Fibroblast of lung (primary cell): Measurements from ENCODE around the gene FASTK. TPM values are rescaled to one million over a fixed set of nuclear protein-coding genes. Genes with fewer than 3 reads are reported as not detected.
A peak's percentile ranks its signal among the peaks of the same experiment; 100 is the strongest.

Experiments
- DNase-seq, 2 donors: peaks; one replicate each; pipeline versions ENCODE4 v3.0.0 to v3.0.0-alpha.2; 2010; ENCODE audit warnings: low read depth in 2 of 2
- H2AFZ ChIP-seq: 2 replicates; pipeline ENCODE4 v1.5.1; 2012; ENCODE audit warnings: low read length, control low read depth, inconsistent platforms
- H3K27ac ChIP-seq: 2 replicates; pipeline ENCODE4 v1.5.1; 2011; ENCODE audit warnings: low read length, control low read depth; ENCODE audit not compliant: insufficient read depth
- H3K27me3 ChIP-seq: 2 replicates; pipeline ENCODE4 v1.5.1; 2011; ENCODE audit warnings: mild to moderate bottlenecking, low read length; ENCODE audit not compliant: control insufficient read depth, insufficient read depth
- H3K36me3 ChIP-seq: 2 replicates; pipeline ENCODE4 v1.5.1; 2011; ENCODE audit warnings: low read length; ENCODE audit not compliant: control insufficient read depth, insufficient read depth
- H3K4me1 ChIP-seq: 2 replicates; pipeline ENCODE4 v1.5.1; 2011; ENCODE audit warnings: low read length; ENCODE audit not compliant: control insufficient read depth, insufficient read depth; ENCODE audit errors: extremely low read depth
- H3K4me2 ChIP-seq: 2 replicates; pipeline ENCODE4 v1.5.1; 2011; ENCODE audit warnings: low read length, control low read depth; ENCODE audit not compliant: insufficient read depth; ENCODE audit errors: extremely low read depth
- H3K4me3 ChIP-seq, 4 experiments: fragments of 200-600 bp in 1 of 4; sonication (generic) in 1 of 4; replicated peaks in 1 of 4; 2 replicates each; pipeline ENCODE4 v1.5.1; 2011 to 2016; ENCODE audit warnings: low read length in 4 of 4, low read depth in 3 of 4, mild to moderate bottlenecking in 3 of 4, control low read depth in 2 of 4, inconsistent platforms in 1 of 4, mixed read lengths in 1 of 4; ENCODE audit not compliant: insufficient read depth in 1 of 4; ENCODE audit errors: control extremely low read depth in 1 of 4
- H3K79me2 ChIP-seq: 2 replicates; pipeline ENCODE4 v1.5.1; 2012; ENCODE audit warnings: mild to moderate bottlenecking, low read length, inconsistent platforms; ENCODE audit not compliant: control insufficient read depth, insufficient read depth
- H3K9ac ChIP-seq: 2 replicates; pipeline ENCODE4 v1.5.1; 2011; ENCODE audit warnings: mild to moderate bottlenecking, low read length, control low read depth; ENCODE audit not compliant: insufficient read depth
- H3K9me3 ChIP-seq: 2 replicates; pipeline ENCODE4 v1.5.1; 2012; ENCODE audit warnings: low read depth, low read length; ENCODE audit not compliant: control insufficient read depth, insufficient read depth
- H4K20me1 ChIP-seq: 2 replicates; pipeline ENCODE4 v1.5.1; 2011; ENCODE audit warnings: low read length; ENCODE audit not compliant: control insufficient read depth, insufficient read depth; ENCODE audit errors: extremely low read depth
- EZH2 ChIP-seq: IDR thresholded peaks from 2 replicates; pipeline ENCODE4 v1.5.1; 2012; ENCODE audit warnings: low read length, control low read depth, mild to moderate bottlenecking; ENCODE audit errors: missing control alignments
- polyA plus RNA-seq, 2 donors: library from polyadenylated mRNA; depleted of rRNA in 1 of 2; stranded (reverse) in 1 of 2; unstranded in 1 of 2; fragments of >200 nt; gene quantifications; 2 replicates each; pipeline ENCODE4 v1.2.1, GENCODE V29; 2011 to 2012; ENCODE audit warnings: missing spikeins in 1 of 2
- total RNA-seq: library from RNA; depleted of rRNA; stranded (reverse); fragments of >200 nt; gene quantifications from 2 replicates; pipeline ENCODE4 v1.2.1, GENCODE V29; 2014
- TF ChIP-seq, protein P1 (sequence below), 2 donors: IDR thresholded peaks in 1 of 2; conservative IDR thresholded peaks in 1 of 2; 1 replicate in 1 of 2; 2 replicates in 1 of 2; pipeline ENCODE4 v1.5.1; 2011 to 2012; ENCODE audit warnings: low read length in 2 of 2, control low read depth in 1 of 2, inconsistent platforms in 1 of 2, low read depth in 1 of 2, mild to moderate bottlenecking in 1 of 2

FASTK gene
- total and polyA plus RNA-seq, 2 donors (not counting 1 experiment from before 2014, with no cell fraction given): 33.8 to 69.5 TPM

DNA sequence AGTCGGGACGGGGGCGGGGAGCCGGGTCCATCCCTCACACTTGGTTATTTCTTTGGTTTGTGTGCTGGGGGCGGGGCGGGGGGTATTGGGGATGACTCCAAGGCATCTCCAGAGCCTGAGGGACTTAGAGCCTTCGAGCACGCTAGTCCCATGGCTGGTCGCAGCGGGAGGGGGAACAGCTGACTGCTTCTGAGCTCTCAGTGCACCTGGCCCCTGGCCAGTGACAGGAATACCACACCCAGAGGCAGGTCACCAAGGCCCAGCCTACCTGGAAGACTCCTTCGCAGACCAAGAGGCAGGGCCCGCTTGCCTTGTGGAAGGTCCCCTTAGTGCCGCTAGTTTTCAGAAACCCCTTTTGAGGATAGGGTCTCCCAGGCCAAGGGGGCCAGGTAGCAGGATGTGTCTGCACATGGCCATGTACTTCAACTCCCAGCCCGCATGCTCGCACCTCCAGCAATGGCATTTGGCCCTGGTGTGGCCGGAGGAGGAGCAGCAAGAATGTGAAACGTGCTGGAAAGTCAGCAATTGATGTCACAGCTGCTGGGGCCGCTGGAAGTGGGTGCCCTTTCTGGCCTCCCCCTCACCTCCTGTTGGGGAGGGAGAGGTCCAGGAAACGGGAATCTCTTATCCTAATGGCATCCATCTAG, 46.0 kb upstream of the FASTK start:
- Histone ChIP-seq H3K36me3 (peaks cover 17% of the 10 kb centered on the region), H3K79me2 (no peaks in the 10 kb centered on the region), H4K20me1 (no peaks in the 10 kb centered on the region), H3K4me2 (no peak overlapping the region), H3K9me3 (no peaks in the 10 kb centered on the region), H2AFZ (no peak overlapping the region), H3K27me3 (no peaks in the 10 kb centered on the region), H3K9ac (no peak overlapping the region), H3K4me1 (peaks cover 5% of the 10 kb centered on the region), H3K4me3 (no peak overlapping the region), H3K27ac (no peak overlapping the region)
- TF ChIP-seq EZH2: no peak
- no peak for DNase-seq

DNA sequence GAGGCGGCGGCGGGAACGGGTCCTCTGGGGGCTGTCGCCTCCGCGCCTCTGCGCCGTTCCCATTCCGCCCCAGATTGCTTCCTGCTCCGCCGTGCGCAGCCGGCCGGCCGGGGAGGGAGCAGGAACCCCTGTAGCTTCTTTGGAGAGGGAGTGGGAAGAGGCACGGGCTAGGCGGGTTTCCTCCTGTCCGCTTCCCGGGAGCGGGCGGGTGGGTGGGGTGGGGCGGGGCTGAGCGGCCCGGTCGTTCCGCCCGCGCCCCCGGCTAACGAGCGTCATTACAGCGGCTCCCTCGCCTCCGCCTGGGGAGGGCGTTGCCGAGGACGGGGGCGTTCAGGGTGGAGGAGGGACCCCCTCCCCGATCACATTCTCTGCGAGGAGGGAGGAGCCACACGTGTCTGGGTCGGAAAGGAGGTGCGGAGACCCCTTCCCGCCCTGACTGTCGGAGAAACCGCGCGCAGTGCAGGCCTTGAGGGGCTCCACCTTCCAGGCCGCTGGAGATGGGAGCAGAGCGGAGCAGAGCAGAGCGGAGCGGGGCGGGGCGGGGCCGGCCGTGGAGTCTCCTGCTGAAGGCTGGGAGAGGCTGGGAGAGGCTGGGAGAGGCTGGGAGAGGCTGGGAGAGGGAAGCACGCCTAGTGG, 45.4 kb upstream of the FASTK start:
- no peaks in the 10 kb centered on the region for H3K9me3 ChIP-seq
- no peaks in the 10 kb centered on the region for H3K27me3 ChIP-seq
- H3K79me2 ChIP-seq: no peaks in the 10 kb centered on the region
- peak overlapping the region; percentile 90 for H3K4me2 ChIP-seq
- peak overlapping the region; percentile 33 to 54 (median 42) for H3K4me3 ChIP-seq
- peak in 1 of 2 donors; percentile 15 for DNase-seq
- no peaks in the 10 kb centered on the region for H4K20me1 ChIP-seq
- peaks cover 5% of the 10 kb centered on the region for H3K4me1 ChIP-seq
- H2AFZ ChIP-seq: peak overlapping the region; percentile 26
- no peak overlapping the region for H3K27ac ChIP-seq
- H3K36me3 ChIP-seq: peaks cover 22% of the 10 kb centered on the region
- peak overlapping the region; percentile 23 for H3K9ac ChIP-seq
- TF ChIP-seq EZH2: no peak

DNA sequence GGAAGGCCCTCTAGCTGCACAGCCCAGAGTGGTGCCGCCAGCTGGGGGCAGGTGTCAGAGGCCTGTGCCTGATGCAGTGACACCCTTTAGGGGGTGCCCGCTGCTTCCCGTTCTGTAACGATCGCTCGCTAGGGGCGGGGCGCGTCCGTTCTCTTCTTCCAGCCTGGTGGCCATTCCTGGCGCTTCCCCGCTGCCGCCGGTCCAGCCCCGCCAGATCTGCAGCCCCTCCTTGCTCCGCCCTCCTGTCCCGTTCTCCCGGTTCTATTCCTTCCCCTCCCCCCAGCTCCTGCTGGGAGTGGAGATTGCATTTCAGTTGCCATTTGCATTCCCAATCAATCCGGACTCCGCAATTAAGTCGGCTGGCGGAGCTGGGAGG, 44.8 kb upstream of the FASTK start:
- TF ChIP-seq, protein P1, sequence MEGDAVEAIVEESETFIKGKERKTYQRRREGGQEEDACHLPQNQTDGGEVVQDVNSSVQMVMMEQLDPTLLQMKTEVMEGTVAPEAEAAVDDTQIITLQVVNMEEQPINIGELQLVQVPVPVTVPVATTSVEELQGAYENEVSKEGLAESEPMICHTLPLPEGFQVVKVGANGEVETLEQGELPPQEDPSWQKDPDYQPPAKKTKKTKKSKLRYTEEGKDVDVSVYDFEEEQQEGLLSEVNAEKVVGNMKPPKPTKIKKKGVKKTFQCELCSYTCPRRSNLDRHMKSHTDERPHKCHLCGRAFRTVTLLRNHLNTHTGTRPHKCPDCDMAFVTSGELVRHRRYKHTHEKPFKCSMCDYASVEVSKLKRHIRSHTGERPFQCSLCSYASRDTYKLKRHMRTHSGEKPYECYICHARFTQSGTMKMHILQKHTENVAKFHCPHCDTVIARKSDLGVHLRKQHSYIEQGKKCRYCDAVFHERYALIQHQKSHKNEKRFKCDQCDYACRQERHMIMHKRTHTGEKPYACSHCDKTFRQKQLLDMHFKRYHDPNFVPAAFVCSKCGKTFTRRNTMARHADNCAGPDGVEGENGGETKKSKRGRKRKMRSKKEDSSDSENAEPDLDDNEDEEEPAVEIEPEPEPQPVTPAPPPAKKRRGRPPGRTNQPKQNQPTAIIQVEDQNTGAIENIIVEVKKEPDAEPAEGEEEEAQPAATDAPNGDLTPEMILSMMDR (conservative IDR thresholded peaks at IDR 0.05 in 1 of 2, IDR thresholded peaks at IDR 0.05 in 1 of 2; ENCODE audit: low read depth in 1 of 2, low read length in 2 of 2): peak in 1 of 2 donors; percentile 7
- no peak for TF ChIP-seq EZH2
- Histone ChIP-seq H3K79me2 (no peaks in the 10 kb centered on the region), H3K9me3 (no peaks in the 10 kb centered on the region), H3K9ac (peak overlapping the region; percentile 23), H3K4me1 (peaks cover 5% of the 10 kb centered on the region), H2AFZ (peak overlapping the region; percentile 26), H3K36me3 (peaks cover 23% of the 10 kb centered on the region), H4K20me1 (no peaks in the 10 kb centered on the region), H3K4me3 (peak overlapping the region; percentile 33 to 54 (median 42)), H3K27me3 (no peaks in the 10 kb centered on the region), H3K27ac (no peak overlapping the region), H3K4me2 (peak overlapping the region; percentile 90)
- peak; percentile 26 to 37 for DNase-seq

DNA sequence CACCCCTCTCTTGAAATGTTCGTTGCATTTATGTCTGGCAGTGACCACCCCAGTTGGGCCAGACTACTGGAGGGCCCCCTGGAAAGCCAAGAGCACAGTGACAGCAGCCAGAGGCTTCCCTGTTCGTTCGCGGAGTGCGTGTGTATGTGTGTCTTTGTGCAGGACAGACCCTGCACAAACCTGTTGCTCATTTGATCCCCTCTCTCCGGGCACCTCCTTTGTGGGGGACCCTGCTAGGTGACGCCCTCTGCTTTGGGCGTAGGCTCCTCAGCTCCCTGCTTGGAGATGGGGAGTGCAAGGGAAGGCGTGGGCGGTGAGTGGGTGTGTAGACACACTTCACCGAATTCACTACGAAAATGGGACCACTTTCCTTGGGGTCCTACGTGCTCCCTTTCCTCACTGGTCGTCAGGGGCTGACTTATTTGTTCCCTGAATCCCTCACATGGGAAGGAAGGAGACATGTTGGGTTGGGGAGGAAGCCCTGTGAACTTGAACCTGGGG, 44.3 kb upstream of the FASTK start:
- TF ChIP-seq, protein P1 (conservative IDR thresholded peaks at IDR 0.05 in 1 of 2, IDR thresholded peaks at IDR 0.05 in 1 of 2; ENCODE audit: low read depth in 1 of 2, low read length in 2 of 2): no peak
- no peak for TF ChIP-seq EZH2
- no peak for DNase-seq
- H3K27me3 ChIP-seq: no peaks in the 10 kb centered on the region
- no peak overlapping the region for H3K27ac ChIP-seq
- H3K4me2 ChIP-seq: no peak overlapping the region
- H3K9ac ChIP-seq: no peak overlapping the region
- no peaks in the 10 kb centered on the region for H4K20me1 ChIP-seq
- no peak overlapping the region for H2AFZ ChIP-seq
- H3K79me2 ChIP-seq: no peaks in the 10 kb centered on the region
- no peaks in the 10 kb centered on the region for H3K9me3 ChIP-seq
- peaks cover 5% of the 10 kb centered on the region for H3K4me1 ChIP-seq
- H3K36me3 ChIP-seq: peaks cover 21% of the 10 kb centered on the region
- peak overlapping the region in 1 of 4 experiments; percentile 33 for H3K4me3 ChIP-seq
